NCI-H2029 (cell line): ENCODE data around the gene RING1.

ENCODE experiments used
- DNase-seq: peaks from one replicate; lab custom pipeline; 2025; lab: John Stamatoyannopoulos, UW

Gene RING1

GRCh38 chr6:33171880-33172687, 36.2 kb upstream of the RING1 start:
- DNase-seq: no peak

DNA sequence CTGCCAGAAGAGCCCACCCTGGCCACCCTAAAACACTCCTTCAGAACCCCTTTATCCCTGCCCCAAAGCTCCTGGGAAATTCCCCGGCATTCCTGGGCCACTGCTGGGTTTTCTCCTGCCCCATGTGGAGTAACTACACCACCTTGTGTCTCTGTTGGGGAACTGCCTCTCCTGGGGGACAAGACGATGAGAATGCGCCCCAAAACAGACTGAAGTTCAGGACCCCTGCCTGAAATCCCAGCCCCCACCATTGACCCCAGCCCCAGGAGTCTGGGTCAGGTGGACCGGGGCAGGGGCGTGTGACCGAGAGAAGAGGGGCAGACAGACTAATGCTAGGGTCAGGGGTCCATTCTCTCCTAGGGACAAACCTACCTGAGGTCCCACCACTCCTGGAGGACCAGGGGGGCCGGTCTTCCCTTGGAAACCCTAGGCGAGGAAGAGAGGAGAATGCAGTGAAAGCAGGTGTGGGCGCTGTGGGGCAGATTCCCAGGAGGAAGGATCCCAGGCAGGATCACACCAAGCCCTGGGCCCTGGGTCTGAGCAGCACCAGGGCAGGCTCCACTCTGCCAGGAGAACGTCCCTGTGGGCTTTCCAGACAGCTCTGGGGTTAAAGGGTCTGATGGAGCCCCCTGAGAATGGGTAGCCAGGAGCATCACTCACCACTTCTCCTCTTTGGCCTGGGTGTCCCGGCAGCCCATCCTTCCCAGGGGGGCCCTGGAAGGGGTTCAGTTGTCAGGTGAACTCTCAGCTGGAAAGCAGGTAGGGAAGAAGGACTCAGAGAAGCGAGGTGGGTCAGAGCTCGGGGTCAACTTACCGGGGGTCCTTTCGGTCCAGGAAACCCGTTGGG, 35.4 kb upstream of the RING1 start:
- no peak for DNase-seq

DNA sequence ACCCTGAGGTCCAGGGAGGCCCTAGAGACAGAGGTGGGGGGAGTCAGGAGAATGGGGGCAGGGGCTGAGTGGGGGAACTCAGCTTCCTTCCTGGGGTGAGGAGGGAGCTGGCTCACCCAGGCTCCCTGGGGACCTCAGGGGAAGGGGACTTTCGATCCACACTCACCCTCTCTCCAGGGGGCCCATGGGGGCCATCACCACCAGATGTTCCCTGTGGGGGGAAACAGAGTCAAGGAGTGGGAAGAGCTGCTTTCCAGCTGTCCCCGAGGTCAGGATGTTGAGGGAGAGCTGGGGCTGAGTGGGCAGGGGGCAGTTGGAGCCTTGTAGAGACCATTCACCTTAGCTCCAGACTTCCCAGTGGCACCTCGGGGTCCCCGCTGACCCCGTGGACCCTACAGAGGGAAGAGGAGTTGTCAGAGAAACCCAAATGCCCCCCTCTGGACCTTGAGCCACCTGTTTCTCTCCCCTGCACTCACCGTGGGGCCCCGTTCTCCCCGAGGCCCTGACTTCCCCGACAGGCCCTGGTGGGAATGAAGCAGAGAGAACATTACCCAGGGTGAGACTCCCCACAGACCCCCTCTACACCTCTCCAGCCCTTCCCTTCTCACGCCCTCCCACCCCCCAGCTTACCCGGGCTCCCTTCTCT, 34.6 kb upstream of the RING1 start:
- DNase-seq: no peak

DNA sequence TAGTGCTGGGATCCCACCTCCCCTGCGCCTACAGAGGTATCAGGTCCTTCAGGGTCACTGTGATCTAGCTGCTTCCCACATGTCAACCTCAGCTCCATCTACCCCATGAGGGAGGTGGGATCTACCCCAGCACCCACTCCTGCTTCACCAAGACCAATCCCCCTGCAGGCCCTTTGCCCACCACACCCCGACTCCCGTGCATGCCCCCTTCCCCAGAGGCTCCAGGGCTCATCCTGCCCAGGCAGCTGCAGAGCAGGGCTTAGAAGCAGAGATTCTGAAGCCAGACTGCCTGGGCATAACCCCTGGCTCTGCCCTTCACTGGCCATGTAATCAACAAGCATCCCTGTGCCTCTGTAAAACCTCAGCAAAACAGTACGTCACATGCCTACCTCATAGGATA, 33.5 kb upstream of the RING1 start:
- no peak for DNase-seq

DNA sequence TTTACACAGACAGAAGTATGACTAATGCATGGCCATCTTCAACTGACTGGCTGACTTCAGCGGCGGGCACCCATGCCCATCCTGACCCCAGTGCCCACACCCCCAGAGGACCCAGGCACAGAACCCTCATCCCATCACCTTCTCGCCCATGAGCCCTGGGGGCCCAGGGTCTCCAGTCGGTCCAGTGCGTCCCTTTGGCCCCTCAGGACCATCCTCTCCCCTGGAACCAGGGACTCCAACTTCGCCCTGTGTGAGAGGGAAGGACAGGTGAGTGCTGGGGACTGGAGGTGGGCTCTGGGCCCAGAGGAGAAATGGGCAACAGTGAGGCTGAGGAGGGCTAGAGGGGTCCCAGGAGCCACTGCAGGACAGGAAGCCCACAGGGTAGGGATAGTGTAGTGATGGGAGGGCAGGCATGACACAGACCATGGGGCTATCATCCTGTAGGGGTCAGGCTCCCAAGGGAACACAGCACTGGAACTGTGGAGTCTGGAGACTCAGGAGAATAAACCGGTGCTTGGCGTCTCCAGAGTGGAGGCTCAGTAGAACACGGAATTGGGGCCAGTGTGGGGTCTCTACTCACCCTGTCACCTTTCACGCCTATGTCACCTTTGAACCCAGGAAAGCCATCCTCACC, 32.7 kb upstream of the RING1 start:
- no peak for DNase-seq

DNA sequence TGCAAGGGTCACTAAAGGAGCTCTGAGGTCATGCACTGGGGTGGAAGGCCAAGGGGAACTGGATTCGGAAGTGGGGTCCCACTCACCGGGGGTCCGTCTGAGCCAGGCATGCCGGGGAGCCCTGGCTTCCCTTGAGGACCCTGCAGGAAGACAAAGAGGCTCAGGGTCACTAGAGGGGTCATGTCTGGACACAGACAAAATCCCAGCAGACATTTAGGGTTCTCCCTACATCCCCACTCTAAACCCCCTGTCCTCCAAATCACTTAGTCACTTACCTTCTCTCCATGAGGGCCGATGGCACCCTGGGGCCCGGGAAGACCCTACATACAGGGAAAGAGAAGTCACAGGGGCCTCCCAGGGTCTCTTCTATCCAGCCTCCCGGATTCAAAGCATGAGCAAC, 31.4 kb upstream of the RING1 start:
- no peak for DNase-seq

DNA sequence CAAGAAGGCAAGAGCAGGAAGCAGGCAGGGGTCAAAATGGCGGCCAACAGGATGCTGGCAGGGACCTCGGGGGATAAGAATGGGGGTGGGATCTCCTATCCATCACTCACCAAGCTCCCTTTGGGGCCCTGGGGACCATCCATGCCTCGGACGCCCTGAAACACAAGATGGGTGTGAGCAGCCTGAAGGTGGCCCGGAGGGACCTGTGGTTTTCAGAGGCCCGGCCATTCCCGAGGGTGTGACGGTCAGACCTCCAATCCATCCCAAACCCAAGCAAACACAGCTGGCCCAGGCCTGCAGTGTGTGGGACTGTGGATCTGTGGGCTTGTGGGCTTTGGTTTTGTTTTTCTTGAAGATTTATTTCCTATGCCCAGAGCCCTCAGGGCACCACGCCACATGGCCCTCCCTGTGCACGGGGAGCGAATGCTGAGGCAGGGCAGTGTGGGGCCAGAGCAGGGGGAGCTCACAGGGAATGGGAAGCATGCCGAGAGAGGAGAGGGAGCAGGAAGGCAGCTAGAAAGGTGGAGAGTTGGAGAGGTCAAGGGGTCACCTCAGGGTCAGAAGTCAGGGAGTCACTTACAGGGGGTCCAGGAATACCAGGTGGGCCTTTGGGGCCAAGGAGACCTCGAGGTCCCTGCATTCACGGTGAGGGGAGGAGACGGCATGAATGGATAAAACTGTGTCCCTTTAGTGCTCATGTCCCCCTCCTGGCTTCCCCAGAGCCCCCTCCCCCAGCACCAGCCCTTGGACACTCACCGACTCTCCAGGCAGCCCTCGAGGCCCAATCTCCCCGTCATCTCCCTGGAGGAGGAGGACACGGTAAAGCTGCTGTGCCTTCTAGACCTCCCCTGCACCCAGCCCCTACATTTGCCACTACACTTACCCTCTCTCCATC, 30.5 kb upstream of the RING1 start:
- DNase-seq: no peak

GRCh38 chr6:33178755-33179475, 29.4 kb upstream of the RING1 start:
- no peak for DNase-seq

GRCh38 chr6:33181141-33181540, 27.2 kb upstream of the RING1 start:
- no peak for DNase-seq

DNA sequence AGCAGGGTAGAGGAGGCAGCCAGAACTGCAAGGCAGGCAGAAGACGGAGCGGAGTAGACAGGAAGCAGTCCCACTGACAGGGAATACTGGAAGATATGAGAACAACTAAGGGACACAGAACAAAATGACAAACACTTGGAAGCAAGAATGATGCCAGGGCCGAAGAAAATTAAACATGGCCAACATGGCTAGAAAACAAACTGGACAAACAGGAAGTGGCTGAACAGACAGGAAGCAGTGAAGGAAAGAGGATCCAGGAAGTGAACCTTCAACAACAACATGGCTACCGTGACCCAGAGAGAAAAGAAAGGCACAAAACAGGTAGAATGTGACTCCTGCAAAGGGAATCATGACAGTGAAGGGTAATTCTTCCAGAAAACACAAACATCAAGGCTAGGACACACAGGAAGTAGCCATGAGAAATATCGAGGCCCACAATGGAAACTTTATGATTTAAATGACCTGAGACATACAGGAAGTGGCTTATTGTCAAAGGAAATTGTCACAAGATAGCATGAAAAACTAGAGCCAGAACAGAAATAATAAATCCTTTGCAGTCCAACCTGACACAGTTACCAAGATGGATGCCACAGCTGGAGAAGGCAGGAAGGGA, 25.1 kb upstream of the RING1 start:
- no peak for DNase-seq

- DNase-seq: no peak
Measured at GRCh38 chr6:33185190-33185589, 23.1 kb upstream of the RING1 start.

GRCh38 chr6:33185654-33186187, 22.6 kb upstream of the RING1 start:
- no peak for DNase-seq

DNA sequence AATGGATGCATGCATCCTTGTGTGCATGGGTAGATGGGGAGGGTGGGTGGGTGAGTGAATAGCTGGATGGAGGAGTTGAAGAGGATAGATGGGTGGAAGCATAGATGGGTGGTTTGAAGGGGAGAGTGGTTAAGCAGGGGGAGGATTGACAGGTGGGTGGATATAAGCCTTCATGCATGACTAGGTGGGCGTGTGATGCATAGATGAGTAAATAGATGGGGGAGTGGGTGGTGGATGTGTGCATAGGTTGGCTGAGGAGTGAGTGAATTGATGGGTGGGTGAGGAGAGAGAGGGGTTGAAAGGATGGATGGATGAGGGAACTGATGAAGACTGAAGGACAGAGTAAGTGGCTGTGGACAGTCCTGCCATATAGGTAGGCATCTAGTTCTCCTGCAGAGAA, 20.5 kb upstream of the RING1 start:
- DNase-seq: no peak

DNA sequence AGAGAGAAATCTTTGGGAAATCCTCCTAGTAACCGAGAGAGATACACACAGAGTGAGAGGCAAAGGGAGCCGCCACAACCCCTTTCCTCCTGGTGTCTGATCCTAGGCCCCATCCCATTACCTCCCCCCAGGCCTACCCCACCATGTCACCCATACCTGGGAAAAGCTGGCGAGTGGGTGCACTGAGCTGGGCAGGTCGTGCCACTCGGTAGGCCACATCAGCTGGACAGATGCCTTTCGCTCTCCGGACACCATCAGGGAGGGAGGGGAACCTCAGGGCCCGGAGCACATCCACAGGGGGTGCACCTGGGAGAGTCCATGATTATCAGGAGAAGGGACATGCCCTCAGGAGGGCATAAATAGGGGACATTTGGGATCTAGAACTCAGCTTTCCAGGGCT, 19.1 kb upstream of the RING1 start:
- DNase-seq: no peak

DNA sequence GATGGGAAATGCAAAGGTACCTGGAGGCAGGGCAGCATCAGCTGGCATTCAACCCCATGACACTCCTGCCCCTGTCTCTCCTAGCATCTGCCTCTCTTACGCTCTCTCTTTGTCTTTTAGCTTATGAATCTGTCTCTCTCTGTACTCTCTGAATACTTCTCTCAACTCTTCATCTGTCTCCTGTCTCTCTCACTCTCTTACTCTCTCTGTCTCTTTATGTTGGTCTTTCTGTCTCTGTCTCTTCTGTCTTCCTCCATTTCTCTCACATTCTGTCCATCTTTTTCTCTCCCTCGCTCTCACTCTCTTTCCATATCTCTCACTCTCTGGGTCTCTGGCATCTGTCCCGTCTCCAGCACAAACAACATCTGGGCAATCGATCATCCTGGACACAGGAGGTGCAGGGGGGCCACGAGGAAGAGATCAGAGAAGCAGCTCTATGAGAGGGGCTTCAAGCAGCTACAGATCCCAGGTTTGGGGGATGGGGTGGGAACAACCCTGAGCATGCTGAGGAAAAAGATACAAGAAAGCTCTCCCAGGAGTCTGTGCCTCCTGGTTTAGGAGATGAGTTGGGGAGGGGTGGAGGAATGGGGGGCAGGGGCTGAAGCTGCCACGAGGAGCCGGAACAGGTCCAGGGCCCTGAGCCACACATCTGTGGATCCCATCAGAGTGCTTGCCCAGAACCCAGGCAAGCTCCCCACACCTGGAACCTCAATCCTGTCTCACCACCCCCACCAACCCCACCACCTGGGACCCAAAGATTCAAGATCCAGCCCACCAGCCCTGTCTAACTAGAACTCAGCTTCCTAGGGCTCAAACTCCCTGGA, 18.5 kb upstream of the RING1 start:
- DNase-seq: no peak

- no peak for DNase-seq
Measured at GRCh38 chr6:33190504-33191107, 17.7 kb upstream of the RING1 start.

- no peak for DNase-seq
Measured at GRCh38 chr6:33191383-33192104, 16.8 kb upstream of the RING1 start.

GRCh38 chr6:33192105-33192646, 16.1 kb upstream of the RING1 start, which contains the start of gene COL11A2:
COL11A2 (minus strand) TSS chr6:33192467; CDS start chr6:33192240, 227 bp downstream.
- DNase-seq: no peak
